GM10847 (cell line): ENCODE measurements around the gene GLIPR1.

ENCODE experiments used
- POLR2A ChIP-seq: IDR thresholded peaks from 2 replicates; pipeline ENCODE4 v1.6.1; 2011; ENCODE audit not compliant: insufficient read length; ENCODE audit errors: extremely low read depth

The GLIPR1 gene

DNA sequence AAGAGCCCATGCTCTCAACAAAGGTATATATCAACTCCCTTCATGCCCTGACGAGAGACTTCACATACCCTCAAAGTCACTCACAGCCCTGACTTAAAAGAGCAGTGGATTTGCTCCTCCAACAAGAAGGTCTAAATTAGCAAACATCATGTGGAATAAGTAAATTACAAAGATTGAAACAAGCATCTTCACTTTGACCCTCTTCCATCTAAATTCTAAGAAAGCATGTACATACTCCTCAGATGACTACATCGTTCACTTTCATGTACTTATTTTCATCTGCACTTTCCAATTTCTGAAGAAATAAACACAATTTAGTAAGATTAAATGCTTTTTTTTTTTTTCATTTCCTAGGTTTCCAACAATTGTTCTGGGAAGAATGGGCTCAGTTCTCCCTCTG, 69.4 kb downstream of the GLIPR1 start:
- TF ChIP-seq POLR2A = no peak

GRCh38 chr12:75550401-75551240, 70.1 kb downstream of the GLIPR1 start:
- TF ChIP-seq POLR2A = no peak

GRCh38 chr12:75551477-75551876, 70.9 kb downstream of the GLIPR1 start:
- TF ChIP-seq POLR2A = no peak

DNA sequence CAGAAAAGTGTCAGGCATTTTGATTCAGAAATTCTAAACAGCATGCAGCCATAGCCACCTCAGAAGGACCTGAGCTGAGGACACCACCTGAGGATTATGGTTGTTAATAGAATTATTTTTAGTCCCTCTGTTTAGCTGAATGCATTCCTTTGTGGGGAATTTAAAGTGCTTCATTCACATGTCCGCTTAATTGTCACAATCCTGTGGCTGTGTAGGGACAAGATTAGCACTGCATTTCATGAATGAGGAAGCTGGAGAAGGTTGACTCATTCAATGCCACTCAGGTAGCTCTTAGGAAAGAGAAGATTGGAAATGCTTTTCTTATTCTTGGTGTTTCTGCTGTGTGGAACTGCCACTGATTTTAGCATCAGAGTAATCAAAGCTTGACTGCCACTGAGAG, 72.8 kb downstream of the GLIPR1 start:
- TF ChIP-seq POLR2A = no peak
